ENCODE results near the gene KRTAP4-4.

GRCh38 chr17:41163828-41164227, 3.3 kb upstream of the KRTAP4-4 start:
- no peak for TF ChIP-seq GATA2 (IDR thresholded peaks at IDR 0.05; ENCODE audit: low read depth, low read length)
- no peak for TF ChIP-seq GATA3 (IDR thresholded peaks at IDR 0.05; ENCODE audit: low read depth, low read length)

Measured in SH-SY5Y (cell line).